ENCODE results near the gene MESD. TPM values are rescaled to one million over a fixed set of nuclear protein-coding genes. Genes with fewer than 3 reads are reported as not detected.

The MESD gene
- polyA plus RNA-seq, 3 donors from 2014 or later = 22.3 to 39.6 (median 32.1) TPM

DNA sequence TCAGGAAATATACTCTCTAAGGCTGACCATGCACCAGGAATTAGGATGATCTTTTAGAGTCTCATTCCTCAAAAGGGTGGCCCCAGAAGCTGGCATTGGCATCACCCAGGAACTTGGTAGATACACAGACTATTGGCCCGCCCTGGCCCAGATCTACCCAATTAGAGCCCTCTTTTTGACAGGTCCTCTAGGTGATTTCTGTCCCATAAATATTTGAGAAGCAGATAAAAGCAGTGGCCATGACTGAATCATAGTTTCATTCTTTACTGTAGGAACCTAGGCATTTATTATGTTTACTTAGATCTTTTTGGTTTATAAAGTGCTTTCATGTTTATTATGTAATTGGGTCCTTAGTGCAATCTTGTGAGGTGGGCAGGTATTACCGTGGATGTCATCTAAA is 18.7 kb upstream of the MESD start:
- no peaks in the 10 kb centered on the region for H3K9me3 Mint-ChIP-seq
- DNase-seq = no peak
- H3K27ac Mint-ChIP-seq = peak overlapping the region in 2 of 6 donors; percentile 21 to 43
- H3K36me3 Mint-ChIP-seq = peaks cover 0 to 7% (median 5%) of the 10 kb centered on the region in 3 donors
- no peak overlapping the region for H3K4me3 Mint-ChIP-seq
- H3K27me3 Mint-ChIP-seq (ENCODE audit: low read depth in 3 of 3) = peaks cover 0 to 2% (median 0%) of the 10 kb centered on the region in 3 donors
- peaks cover 29 to 61% of the 10 kb centered on the region in 2 donors for H3K4me1 Mint-ChIP-seq

DNA sequence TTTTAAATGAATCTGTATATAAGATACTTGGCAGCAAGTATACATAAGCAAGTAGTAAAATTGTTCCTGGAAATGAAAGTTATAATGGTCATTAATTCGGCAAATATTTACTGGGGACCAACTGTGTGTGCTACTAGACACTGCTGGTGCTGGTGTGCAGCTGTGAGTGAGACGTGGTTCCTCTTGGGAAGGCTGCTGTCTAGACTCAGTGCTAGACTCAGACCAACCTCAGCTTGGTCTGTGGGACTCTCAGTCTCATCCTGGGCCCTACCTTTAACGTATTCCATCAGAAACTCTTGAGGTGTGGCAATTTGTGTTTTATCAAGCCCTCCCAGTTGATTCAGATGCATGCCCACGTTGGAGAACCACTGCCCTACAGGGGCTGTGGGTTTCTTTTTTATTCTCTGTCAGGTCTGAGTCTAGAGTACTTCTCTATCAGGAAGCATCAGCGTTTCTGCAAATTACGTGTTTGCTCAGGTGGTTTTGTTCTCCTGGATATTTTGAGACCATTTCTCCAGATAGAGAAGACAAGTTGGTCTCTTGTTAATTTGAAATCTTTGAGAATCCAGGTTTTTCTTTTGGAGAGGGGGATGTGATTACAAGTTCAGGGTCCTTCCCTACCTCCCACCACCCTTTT is 17.9 kb upstream of the MESD start:
- DNase-seq = no peak
- Mint-ChIP-seq H3K27me3 (ENCODE audit: low read depth in 3 of 3) (peaks cover 0 to 3% (median 0%) of the 10 kb centered on the region in 3 donors), H3K4me3 (no peak overlapping the region), H3K36me3 (peaks cover 0 to 7% (median 5%) of the 10 kb centered on the region in 3 donors), H3K4me1 (peaks cover 31 to 64% of the 10 kb centered on the region in 2 donors), H3K9me3 (no peaks in the 10 kb centered on the region), H3K27ac (peak overlapping the region in 1 of 6 donors; percentile 4)

DNA sequence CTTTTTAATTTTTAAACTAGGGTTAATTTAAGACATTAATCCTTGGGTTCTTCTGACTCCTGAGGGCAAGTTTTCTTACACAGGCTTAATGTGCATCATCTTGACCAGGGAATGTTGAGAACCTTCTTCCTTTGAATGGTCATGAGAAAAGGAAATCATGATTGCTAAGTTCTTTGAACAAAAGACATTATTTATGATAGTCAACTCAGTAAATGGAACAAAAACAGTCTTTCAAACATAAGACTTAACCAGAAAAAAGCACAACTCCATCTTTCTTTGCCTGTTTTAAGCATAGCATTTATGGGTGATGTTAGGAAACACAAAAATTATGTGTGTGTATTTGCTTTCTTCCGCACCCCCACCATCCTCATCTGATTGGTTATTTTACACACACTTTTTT is 16.5 kb upstream of the MESD start:
- no peak for DNase-seq
- H3K9me3 Mint-ChIP-seq = no peaks in the 10 kb centered on the region
- H3K4me1 Mint-ChIP-seq = peaks cover 29 to 64% of the 10 kb centered on the region in 2 donors
- peaks cover 0 to 7% (median 5%) of the 10 kb centered on the region in 3 donors for H3K36me3 Mint-ChIP-seq
- peaks cover 0 to 3% (median 0%) of the 10 kb centered on the region in 3 donors for H3K27me3 Mint-ChIP-seq (ENCODE audit: low read depth in 3 of 3)
- no peak overlapping the region for H3K4me3 Mint-ChIP-seq
- peak overlapping the region in 3 of 6 donors; percentile 17 to 45 (median 26) for H3K27ac Mint-ChIP-seq

DNA sequence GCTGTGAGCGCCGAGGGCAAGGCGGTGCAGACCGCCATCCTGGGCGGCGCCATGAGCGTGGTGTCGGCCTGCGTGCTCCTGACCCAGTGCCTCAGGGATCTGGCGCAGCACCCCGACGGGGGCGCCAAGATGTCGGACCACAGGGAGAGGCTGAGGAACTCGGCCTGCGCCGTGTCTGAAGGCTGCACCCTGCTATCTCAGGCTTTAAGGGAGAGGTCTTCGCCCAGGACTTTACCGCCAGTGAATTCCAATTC is 13.4 kb upstream of the MESD start:
- no peaks in the 10 kb centered on the region for H3K9me3 Mint-ChIP-seq
- H3K27me3 Mint-ChIP-seq (ENCODE audit: low read depth in 3 of 3) = peaks cover 6 to 10% (median 7%) of the 10 kb centered on the region in 3 donors
- DNase-seq = no peak
- H3K4me3 Mint-ChIP-seq = peak overlapping the region in 1 of 5 donors; percentile 69
- peak overlapping the region in 1 of 6 donors; percentile 67 for H3K27ac Mint-ChIP-seq
- H3K36me3 Mint-ChIP-seq = peaks cover 0 to 5% (median 4%) of the 10 kb centered on the region in 3 donors
- peaks cover 41 to 63% of the 10 kb centered on the region in 2 donors for H3K4me1 Mint-ChIP-seq

DNA sequence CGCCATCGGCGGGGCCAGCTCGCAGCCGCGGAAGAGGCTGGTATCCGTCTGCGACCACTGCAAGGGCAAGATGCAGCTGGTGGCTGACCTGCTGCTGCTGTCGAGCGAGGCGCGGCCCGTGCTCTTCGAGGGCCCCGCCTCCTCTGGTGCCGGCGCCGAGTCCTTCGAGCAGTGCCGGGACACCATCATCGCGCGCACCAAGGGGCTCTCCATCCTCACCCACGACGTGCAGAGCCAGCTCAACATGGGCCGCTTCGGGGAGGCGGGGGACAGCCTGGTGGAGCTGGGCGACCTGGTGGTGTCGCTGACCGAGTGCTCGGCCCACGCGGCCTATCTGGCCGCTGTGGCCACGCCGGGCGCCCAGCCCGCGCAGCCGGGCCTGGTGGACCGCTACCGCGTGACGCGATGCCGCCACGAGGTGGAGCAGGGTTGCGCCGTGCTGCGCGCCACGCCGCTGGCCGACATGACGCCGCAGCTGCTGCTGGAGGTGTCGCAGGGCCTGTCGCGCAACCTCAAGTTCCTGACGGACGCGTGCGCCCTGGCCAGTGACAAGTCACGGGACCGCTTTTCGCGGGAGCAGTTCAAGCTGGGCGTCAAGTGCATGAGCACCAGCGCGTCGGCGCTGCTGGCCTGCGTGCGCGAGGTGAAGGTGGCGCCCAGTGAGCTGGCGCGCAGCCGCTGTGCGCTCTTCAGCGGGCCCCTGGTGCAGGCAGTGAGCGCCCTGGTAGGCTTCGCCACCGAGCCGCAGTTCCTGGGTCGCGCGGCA is 12.9 kb upstream of the MESD start:
- Mint-ChIP-seq H3K4me3 (peak overlapping the region; percentile 40 to 63 (median 61)), H3K4me1 (peaks cover 41 to 58% of the 10 kb centered on the region in 2 donors), H3K27ac (peak overlapping the region in 2 of 6 donors; percentile 16 to 40), H3K9me3 (no peaks in the 10 kb centered on the region), H3K27me3 (ENCODE audit: low read depth in 3 of 3) (peaks cover 6 to 10% (median 7%) of the 10 kb centered on the region in 3 donors), H3K36me3 (peaks cover 0 to 5% (median 4%) of the 10 kb centered on the region in 3 donors)
- no peak for DNase-seq

DNA sequence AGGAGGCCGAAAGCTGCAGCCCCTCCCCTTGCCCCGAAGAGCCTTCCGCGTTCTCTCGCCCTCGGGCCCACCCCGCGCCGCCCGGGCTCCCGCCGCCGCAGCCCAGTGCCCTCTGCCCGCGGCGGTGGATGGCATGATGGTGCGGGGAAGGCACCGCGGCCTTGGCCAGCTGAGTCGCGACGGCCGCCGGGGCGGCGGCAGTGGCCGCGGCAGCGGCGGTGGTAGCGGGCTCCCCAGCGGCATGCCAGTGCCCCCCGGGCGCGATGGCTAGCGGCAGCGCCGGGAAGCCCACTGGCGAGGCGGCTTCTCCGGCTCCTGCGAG is 12.4 kb upstream of the MESD start:
- Mint-ChIP-seq H3K4me1 (peaks cover 38 to 52% of the 10 kb centered on the region in 2 donors), H3K36me3 (peaks cover 0 to 5% (median 4%) of the 10 kb centered on the region in 3 donors), H3K4me3 (peak overlapping the region; percentile 71 to 78 (median 74)), H3K9me3 (no peaks in the 10 kb centered on the region), H3K27ac (peak overlapping the region in 5 of 6 donors; percentile 31 to 95 (median 69)), H3K27me3 (ENCODE audit: low read depth in 3 of 3) (peaks cover 7 to 10% (median 9%) of the 10 kb centered on the region in 3 donors)
- peak in 1 of 3 donors; percentile 63 for DNase-seq

DNA sequence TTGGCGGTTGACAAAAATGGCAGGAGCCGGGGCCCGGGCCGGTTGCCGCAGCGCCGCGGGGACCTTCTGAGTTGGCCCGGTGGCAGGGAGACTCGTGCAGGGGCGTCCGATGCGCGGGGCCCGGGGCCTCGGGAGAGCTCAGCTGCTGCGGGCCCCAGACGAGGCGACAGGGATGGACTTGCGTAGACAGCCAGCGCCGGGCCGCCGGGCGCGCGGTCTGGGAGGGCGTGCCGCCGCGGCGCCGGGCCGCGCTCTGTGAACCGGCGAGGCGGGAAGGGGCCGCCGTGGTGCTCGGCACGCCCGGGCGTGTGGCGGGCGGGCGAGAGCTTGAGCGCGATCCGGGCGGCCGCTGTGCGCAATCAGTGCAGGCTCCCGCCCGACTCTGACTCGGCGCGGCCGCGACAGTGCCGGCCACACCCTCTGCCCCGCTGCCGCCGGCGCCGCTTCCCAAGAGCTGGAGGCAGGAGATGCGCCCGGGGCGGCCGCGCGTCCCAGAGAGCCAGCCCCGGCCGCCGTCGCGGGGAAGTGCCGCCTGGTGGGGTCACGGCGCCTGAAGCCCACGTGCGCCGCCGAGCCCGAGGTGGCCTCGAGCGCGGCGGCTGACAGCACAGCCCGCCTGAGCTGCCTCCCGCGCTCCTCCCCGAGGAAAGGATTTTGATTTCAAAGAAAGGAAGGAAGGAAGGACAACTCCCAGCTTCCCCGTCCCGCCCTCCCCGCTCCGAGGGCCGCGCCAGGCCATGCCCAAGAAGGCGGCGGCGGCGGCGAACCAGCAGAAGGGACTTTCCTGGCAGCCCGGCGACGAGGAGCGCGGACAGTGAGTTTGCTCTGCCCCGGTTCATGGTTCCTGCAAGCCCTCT is 11.8 kb upstream of the MESD start:
- peaks cover 7 to 10% (median 9%) of the 10 kb centered on the region in 3 donors for H3K27me3 Mint-ChIP-seq (ENCODE audit: low read depth in 3 of 3)
- DNase-seq = peak in 2 of 3 donors; percentile 68 to 69
- H3K4me1 Mint-ChIP-seq = peaks cover 36 to 49% of the 10 kb centered on the region in 2 donors
- no peaks in the 10 kb centered on the region for H3K9me3 Mint-ChIP-seq
- peak overlapping the region; percentile 92 to 98 (median 97) for H3K4me3 Mint-ChIP-seq
- peaks cover 0 to 5% (median 4%) of the 10 kb centered on the region in 3 donors for H3K36me3 Mint-ChIP-seq
- H3K27ac Mint-ChIP-seq = peak overlapping the region; percentile 69 to 99 (median 94)

DNA sequence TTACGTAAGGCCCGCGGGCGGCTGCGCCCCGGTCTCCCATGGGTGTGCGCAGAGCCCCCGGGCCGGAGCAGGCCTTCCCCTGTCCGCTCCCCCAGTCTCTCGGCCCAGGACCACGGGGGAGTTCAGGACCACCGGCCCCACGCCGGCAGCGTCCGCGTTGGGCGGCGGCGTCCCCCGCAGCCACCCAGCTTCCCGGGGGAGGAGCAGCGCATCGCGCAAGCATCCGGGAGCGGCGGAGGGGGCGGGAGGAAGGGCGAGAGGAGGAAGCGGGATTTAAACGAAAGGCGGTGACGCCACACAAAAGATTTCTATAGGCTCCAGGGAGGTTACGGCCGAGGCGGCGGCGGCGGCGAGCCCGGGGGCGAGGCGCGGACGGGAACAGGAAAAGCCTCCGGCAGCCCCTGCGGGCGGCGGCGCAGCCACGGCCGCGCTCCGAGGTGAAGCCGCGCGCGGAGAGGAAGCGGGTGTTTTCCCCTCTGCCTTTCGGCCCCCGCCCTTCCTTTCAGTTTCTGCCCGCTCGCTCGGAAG is 11.1 kb upstream of the MESD start, which contains the start of gene TLNRD1:
TLNRD1 (plus strand) TSS at position 300 of the 528 bp plus-strand sequence. CDS start 1,349 bp downstream, outside the sequence.
- Mint-ChIP-seq H3K9me3 (peaks cover 0 to 2% (median 0%) of the 10 kb centered on the region in 6 donors), H3K36me3 (peaks cover 0 to 9% (median 5%) of the 10 kb centered on the region in 3 donors), H3K4me3 (peak within 1 kb of the TSS; percentile 92 to 98 (median 97)), H3K27me3 (ENCODE audit: low read depth in 3 of 3) (peaks cover 9 to 13% (median 10%) of the 10 kb centered on the region in 3 donors), H3K27ac (peak within 1 kb of the TSS; percentile 93 to 99 (median 99)), H3K4me1 (peaks cover 36 to 47% of the 10 kb centered on the region in 2 donors)
- DNase-seq = peak; percentile 87 to 89 (median 88)

DNA sequence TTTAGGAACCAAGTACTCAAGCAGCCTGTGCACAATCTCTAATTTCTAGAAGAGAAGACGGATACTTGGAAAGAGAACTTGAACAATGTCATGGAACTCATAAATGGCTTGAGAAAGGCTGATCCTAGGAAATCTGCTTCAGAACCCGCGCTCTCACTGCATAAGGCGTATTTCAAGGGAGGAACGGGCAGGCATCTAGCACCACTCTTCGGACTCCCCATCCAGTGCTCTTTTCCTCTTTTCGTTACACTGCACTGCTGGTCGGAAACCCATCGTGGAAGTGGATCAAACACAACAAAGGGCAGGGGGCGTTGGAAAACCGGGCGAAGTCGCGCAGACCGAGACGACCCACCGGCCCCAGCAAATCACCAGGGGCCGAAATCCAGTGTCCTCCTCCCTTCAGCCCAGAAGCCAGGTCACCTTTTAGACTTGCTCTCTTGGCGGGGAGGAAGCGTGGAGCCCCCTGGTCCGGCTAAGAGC is 10.6 kb upstream of the MESD start:
- Mint-ChIP-seq H3K9me3 (peaks cover 0 to 2% (median 0%) of the 10 kb centered on the region in 6 donors), H3K4me3 (peak overlapping the region; percentile 92 to 98 (median 97)), H3K27me3 (ENCODE audit: low read depth in 3 of 3) (peaks cover 9 to 13% (median 10%) of the 10 kb centered on the region in 3 donors), H3K27ac (peak overlapping the region; percentile 93 to 99 (median 99)), H3K36me3 (peaks cover 0 to 9% (median 5%) of the 10 kb centered on the region in 3 donors), H3K4me1 (peaks cover 33 to 42% of the 10 kb centered on the region in 2 donors)
- DNase-seq = peak in 1 of 3 donors; percentile 13

DNA sequence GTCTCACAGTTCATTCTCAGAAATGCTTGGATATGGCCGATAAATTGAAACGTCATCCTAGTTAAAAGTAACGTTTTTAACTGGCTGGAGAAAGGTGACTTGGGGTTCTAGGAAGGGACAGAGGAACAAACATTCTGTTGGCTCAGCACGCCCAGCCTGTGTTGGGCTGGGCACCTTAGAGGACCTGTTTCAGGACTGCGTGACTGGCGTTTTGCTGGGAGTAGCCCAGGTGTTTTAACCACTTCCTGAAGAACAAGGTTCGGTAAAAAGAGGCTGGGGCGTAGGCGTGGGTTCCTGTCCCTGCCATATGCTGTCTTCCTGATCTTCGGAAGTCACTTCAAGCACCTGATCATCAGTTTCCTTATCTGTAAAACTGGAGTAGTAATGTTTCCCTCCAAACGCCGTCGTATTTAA is 10.0 kb upstream of the MESD start:
- Mint-ChIP-seq H3K4me3 (peak overlapping the region; percentile 92 to 98 (median 97)), H3K4me1 (peaks cover 29 to 36% of the 10 kb centered on the region in 2 donors), H3K27me3 (ENCODE audit: low read depth in 3 of 3) (peaks cover 9 to 13% (median 10%) of the 10 kb centered on the region in 3 donors), H3K9me3 (peaks cover 0 to 2% (median 0%) of the 10 kb centered on the region in 6 donors), H3K27ac (peak overlapping the region; percentile 93 to 99 (median 99)), H3K36me3 (peaks cover 0 to 9% (median 5%) of the 10 kb centered on the region in 3 donors)
- DNase-seq = peak; percentile 19 to 26 (median 22)

DNA sequence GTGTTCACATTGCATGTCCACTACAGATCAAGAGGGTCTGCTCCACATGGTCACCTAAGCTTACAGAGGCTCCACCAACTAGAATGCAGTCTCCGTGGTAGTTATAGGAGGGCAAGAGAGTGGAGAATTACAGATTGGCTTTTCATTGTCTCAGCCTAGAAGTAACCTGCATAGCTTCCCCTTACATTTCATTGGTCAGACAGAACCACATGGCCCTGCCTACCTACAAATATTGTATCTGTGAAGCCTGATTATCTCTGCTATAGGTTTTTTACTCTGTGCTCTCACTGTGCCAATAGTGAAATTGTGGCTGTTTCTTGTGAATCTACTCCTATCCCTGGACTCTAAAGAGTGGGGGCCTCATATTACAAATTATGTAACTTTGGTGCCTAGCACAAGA is 8.6 kb upstream of the MESD start:
- H3K27ac Mint-ChIP-seq = peak overlapping the region in 5 of 6 donors; percentile 63 to 87 (median 79)
- H3K4me3 Mint-ChIP-seq = peak overlapping the region in 3 of 5 donors; percentile 17 to 46 (median 38)
- no peak for DNase-seq
- H3K27me3 Mint-ChIP-seq (ENCODE audit: low read depth in 3 of 3) = peaks cover 6 to 13% (median 10%) of the 10 kb centered on the region in 3 donors
- peaks cover 0 to 5% (median 0%) of the 10 kb centered on the region in 3 donors for H3K36me3 Mint-ChIP-seq
- H3K4me1 Mint-ChIP-seq = peaks cover 16 to 22% of the 10 kb centered on the region in 2 donors
- H3K9me3 Mint-ChIP-seq = peaks cover 0 to 2% (median 0%) of the 10 kb centered on the region in 6 donors

DNA sequence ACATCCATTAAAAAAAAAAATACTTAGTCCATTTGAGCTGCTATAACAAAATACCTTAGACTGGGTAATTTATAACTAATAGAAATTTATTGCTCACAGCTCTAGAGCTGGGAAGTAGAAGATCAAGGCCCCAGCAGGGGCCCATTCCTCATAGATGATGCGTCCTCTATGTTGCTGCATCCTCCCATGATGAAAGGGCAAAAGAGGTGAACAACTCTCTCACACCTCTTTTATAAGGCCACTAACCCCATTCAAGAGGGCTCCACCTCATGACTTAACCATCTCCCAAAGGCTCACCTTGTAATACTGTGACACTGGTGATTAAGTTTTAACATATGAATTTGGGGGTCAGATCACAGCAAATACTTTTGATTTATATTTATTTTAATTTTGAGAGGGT is 8.1 kb upstream of the MESD start:
- H3K36me3 Mint-ChIP-seq = peaks cover 0 to 5% (median 0%) of the 10 kb centered on the region in 3 donors
- H3K4me1 Mint-ChIP-seq = peaks cover 15 to 20% of the 10 kb centered on the region in 2 donors
- H3K27ac Mint-ChIP-seq = peak overlapping the region in 2 of 6 donors; percentile 8 to 19
- peaks cover 6 to 13% (median 10%) of the 10 kb centered on the region in 3 donors for H3K27me3 Mint-ChIP-seq (ENCODE audit: low read depth in 3 of 3)
- DNase-seq = no peak
- no peak overlapping the region for H3K4me3 Mint-ChIP-seq
- peaks cover 0 to 2% (median 0%) of the 10 kb centered on the region in 6 donors for H3K9me3 Mint-ChIP-seq
